ENCODE data around the gene FBXO24. TPM values are rescaled to one million over a fixed set of nuclear protein-coding genes. Genes with fewer than 3 reads are reported as not detected.

FBXO24 gene
- total RNA-seq, 1 experiment from 2014 or later: 1.1 TPM

DNA sequence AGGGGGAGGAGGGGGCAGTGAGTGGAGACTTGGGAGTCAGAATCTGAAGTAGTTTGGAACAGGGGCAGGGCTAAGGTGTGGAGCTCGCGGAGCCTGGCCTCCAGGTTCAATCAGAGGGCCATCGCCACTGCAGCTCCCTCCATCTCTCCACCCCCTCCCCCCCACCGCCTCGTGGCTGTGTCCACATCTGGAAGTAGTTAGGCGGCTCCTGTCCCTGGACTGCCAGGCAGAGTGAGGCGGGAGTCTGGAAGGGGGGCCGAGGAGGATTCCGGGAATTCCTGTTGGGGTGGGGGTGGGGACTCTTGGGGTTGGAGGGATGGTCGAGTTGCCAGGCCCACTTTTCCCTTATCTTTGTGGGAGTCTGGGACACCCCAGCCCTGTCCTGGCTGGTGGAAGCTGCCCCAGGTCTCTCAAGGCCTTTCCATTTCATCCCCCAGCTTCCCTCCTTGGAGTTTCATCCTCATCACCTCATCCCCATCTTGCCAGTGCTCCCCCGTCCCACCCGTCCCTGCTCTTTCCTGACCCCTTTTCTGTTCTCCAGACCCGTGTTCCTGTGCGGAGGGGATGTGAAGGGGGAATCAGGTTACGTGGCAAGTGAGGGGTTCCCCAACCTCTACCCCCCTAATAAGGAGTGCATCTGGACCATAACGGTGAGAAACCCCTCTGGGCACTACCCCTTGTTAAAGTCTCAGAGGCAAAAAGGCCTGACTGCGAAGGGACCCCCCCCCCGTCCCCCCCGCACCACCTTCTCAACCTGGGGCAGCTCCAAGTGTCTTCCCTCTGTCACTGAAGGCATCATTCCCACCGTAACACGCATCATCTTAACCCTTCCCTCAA, 17.0 kb downstream of the FBXO24 start:
- no peaks in the 10 kb centered on the region for H3K9me3 Mint-ChIP-seq (ENCODE audit: unreplicated experiment)

DNA sequence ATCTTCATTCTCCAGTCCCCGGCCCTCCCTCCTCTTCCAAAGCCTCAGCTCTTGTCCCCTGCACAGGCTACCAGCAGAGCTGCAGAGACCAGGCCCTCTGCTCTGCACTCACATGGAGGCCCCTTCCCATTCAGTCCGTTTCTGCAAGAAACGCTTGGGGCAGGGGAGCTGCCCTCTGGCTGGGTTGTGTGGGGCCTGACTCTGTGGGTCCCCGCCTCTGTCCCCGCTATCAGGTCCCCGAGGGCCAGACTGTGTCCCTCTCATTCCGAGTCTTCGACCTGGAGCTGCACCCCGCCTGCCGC, 17.5 kb downstream of the FBXO24 start:
- intact Hi-C loops (cut with micrococcal nuclease): loop anchor here (5.0 kb wide), 1 partner anchor 89 kb away; the partner anchor contains the start of gene GIGYF1
- Mint-ChIP-seq H3K27ac (ENCODE audit: low read depth, unreplicated experiment) (no peak overlapping the region), H3K4me1 (ENCODE audit: insufficient read depth, unreplicated experiment) (peaks cover 5% of the 10 kb centered on the region), H3K36me3 (ENCODE audit: insufficient read depth, unreplicated experiment) (peaks cover 6% of the 10 kb centered on the region), H3K9me3 (ENCODE audit: unreplicated experiment) (no peaks in the 10 kb centered on the region), H3K27me3 (ENCODE audit: insufficient read depth, unreplicated experiment) (no peaks in the 10 kb centered on the region), H3K4me3 (ENCODE audit: unreplicated experiment) (peak overlapping the region; percentile 72)
- no TSS peak for BruUV-seq (replicated peaks)
- DNase-seq (ENCODE audit: unreplicated experiment): no peak
- TF ChIP-seq, protein P1, sequence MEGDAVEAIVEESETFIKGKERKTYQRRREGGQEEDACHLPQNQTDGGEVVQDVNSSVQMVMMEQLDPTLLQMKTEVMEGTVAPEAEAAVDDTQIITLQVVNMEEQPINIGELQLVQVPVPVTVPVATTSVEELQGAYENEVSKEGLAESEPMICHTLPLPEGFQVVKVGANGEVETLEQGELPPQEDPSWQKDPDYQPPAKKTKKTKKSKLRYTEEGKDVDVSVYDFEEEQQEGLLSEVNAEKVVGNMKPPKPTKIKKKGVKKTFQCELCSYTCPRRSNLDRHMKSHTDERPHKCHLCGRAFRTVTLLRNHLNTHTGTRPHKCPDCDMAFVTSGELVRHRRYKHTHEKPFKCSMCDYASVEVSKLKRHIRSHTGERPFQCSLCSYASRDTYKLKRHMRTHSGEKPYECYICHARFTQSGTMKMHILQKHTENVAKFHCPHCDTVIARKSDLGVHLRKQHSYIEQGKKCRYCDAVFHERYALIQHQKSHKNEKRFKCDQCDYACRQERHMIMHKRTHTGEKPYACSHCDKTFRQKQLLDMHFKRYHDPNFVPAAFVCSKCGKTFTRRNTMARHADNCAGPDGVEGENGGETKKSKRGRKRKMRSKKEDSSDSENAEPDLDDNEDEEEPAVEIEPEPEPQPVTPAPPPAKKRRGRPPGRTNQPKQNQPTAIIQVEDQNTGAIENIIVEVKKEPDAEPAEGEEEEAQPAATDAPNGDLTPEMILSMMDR (IDR thresholded peaks at IDR 0.05; ENCODE audit: unreplicated experiment): no peak
- ChIA-PET CTCF (interaction anchor here (0.6 to 1.3 kb wide), 5 partner anchors 17 to 247 kb away, joined by 3 to 6 read pairs (median 3); partner anchors contain the start of genes FBXO24 and LRCH4), POLR2A (interaction anchor here (0.7 kb wide), 1 partner anchor 175 kb away, joined by 5 read pairs; the partner anchor contains the start of gene ZCWPW1)

More for the DNA sequence above, 17.0 kb downstream of the FBXO24 start:
- peak overlapping the region; percentile 72 for H3K4me3 Mint-ChIP-seq (ENCODE audit: unreplicated experiment)
- DNase-seq (ENCODE audit: unreplicated experiment): no peak
- POLR2A ChIA-PET: no interaction called here
- CTCF ChIA-PET: interaction anchor here (0.6 to 1.3 kb wide), 5 partner anchors 16 to 247 kb away, joined by 3 to 6 read pairs (median 3); partner anchors contain the start of genes FBXO24 and LRCH4
- no peak overlapping the region for H3K27ac Mint-ChIP-seq (ENCODE audit: low read depth, unreplicated experiment)
- BruUV-seq (replicated peaks): no TSS peak
- H3K27me3 Mint-ChIP-seq (ENCODE audit: insufficient read depth, unreplicated experiment): no peaks in the 10 kb centered on the region
- intact Hi-C loops (cut with micrococcal nuclease): loop anchor here (5.0 kb wide), 1 partner anchor 89 kb away; the partner anchor contains the start of gene GIGYF1
- peaks cover 5% of the 10 kb centered on the region for H3K4me1 Mint-ChIP-seq (ENCODE audit: insufficient read depth, unreplicated experiment)
- TF ChIP-seq, protein P1 (IDR thresholded peaks at IDR 0.05; ENCODE audit: unreplicated experiment): no peak
- peaks cover 2% of the 10 kb centered on the region for H3K36me3 Mint-ChIP-seq (ENCODE audit: insufficient read depth, unreplicated experiment)

DNA sequence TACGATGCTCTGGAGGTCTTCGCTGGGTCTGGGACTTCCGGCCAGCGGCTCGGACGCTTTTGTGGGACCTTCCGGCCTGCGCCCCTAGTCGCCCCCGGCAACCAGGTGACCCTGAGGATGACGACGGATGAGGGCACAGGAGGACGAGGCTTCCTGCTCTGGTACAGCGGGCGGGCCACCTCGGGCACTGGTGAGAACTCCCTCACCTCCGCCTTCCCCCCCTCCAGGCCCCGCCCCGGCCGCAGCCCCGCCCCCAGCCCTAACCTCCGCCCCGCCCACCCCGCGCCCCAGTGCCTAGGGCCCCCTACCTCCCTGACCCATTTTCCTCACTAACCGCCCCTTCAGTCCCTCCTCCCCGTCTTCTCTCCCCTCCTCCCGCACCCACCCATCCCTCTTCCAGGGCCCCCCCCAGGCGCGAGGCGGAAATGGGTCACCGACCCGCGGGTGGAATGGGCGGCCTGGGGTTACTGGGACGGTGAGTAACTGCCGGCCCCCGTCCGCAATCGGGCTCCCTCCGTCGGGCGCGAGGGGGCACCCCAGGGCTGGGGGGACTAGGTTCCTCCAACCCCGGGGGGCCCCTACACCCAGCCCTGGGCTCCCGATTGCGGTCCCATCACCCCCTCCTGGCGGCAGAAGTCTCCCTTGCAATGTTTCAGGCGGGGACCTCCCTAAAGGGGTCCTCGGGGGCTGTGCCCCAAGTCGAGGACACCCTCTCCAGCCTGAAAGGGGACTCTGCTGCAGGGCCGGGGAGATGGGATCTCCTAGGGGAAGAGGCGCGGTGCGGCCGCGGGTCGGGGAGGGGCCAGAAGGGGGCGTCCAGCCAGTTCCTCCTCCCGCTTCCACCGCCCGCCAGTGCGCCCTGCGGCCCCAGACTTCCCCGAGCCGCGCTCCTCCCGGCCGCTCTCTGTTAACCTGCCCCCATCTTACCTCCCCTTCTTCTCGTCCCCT, 18.2 kb downstream of the FBXO24 start:
- Mint-ChIP-seq H3K36me3 (ENCODE audit: insufficient read depth, unreplicated experiment) (peaks cover 6% of the 10 kb centered on the region), H3K27me3 (ENCODE audit: insufficient read depth, unreplicated experiment) (no peaks in the 10 kb centered on the region), H3K4me3 (ENCODE audit: unreplicated experiment) (peak overlapping the region; percentile 72), H3K4me1 (ENCODE audit: insufficient read depth, unreplicated experiment) (peaks cover 5% of the 10 kb centered on the region), H3K27ac (ENCODE audit: low read depth, unreplicated experiment) (no peak overlapping the region), H3K9me3 (ENCODE audit: unreplicated experiment) (no peaks in the 10 kb centered on the region)
- CTCF ChIA-PET: interaction anchor here (0.7 to 1.2 kb wide), 4 partner anchors 15 to 89 kb away, joined by 3 to 5 read pairs (median 3); no protein-coding TSS in a partner anchor
- TF ChIP-seq, protein P1 (IDR thresholded peaks at IDR 0.05; ENCODE audit: unreplicated experiment): peak; percentile 33
- DNase-seq (ENCODE audit: unreplicated experiment): peak; percentile 55
- intact Hi-C loops (cut with micrococcal nuclease): loop anchor here (5.0 kb wide), 1 partner anchor 88 kb away; the partner anchor contains the start of gene GIGYF1
- POLR2A ChIA-PET: interaction anchor here (0.6 to 0.7 kb wide), 2 partner anchors 13 to 175 kb away, joined by 3 to 5 read pairs; partner anchors contain the start of gene ZCWPW1
- no TSS peak for BruUV-seq (replicated peaks)
